ENCODE results near the gene ARMH4.

GRCh38 chr14:58121530-58122186 lies 30.4 kb downstream of the ARMH4 start:
- TF ChIP-seq CTCF (IDR thresholded peaks at IDR 0.05) (no peak), POLR2A (IDR thresholded peaks at IDR 0.05) (no peak)

Measured in sigmoid colon (tissue), 3 donors.